Ishikawa (cell line): ENCODE results near the gene PTPRN2.

Source experiments
- CEBPB ChIP-seq: IDR thresholded peaks from 2 replicates; pipeline ENCODE4 v1.6.1; 2012
- CREB1 ChIP-seq: IDR thresholded peaks from 2 replicates; pipeline ENCODE4 v1.6.1; 2012; ENCODE audit warnings: low read depth
- EGR1 ChIP-seq: IDR thresholded peaks from 2 replicates; pipeline ENCODE4 v1.6.1; 2012
- EP300 ChIP-seq: IDR thresholded peaks from 2 replicates; pipeline ENCODE4 v1.6.1; 2012; ENCODE audit warnings: borderline replicate concordance
- FOXM1 ChIP-seq: IDR thresholded peaks from 2 replicates; pipeline ENCODE4 v1.6.1; 2012; ENCODE audit warnings: low read depth, borderline replicate concordance
- MAX ChIP-seq: IDR thresholded peaks from 2 replicates; pipeline ENCODE4 v1.6.1; 2012
- NFIC ChIP-seq: IDR thresholded peaks from 2 replicates; pipeline ENCODE4 v1.6.1; 2012
- RAD21 ChIP-seq: IDR thresholded peaks from 2 replicates; pipeline ENCODE4 v1.6.1; 2012; ENCODE audit warnings: low read depth
- REST ChIP-seq: IDR thresholded peaks from 2 replicates; pipeline ENCODE4 v1.6.1; 2012; ENCODE audit warnings: low read depth, mild to moderate bottlenecking
- TAF1 ChIP-seq: IDR thresholded peaks from 2 replicates; pipeline ENCODE4 v1.6.1; 2012; ENCODE audit warnings: low read depth, mild to moderate bottlenecking
- TCF12 ChIP-seq: IDR thresholded peaks from 2 replicates; pipeline ENCODE4 v1.6.1; 2012; ENCODE audit warnings: low read depth
- TEAD4 ChIP-seq: IDR thresholded peaks from 2 replicates; pipeline ENCODE4 v1.6.1; 2012
- USF1 ChIP-seq: IDR thresholded peaks from 2 replicates; pipeline ENCODE4 v1.6.1; 2012
- YY1 ChIP-seq: IDR thresholded peaks from 2 replicates; pipeline ENCODE4 v1.6.1; 2012; ENCODE audit warnings: low read depth
- ZBTB7A ChIP-seq: IDR thresholded peaks from 2 replicates; pipeline ENCODE4 v1.6.1; 2012; ENCODE audit warnings: low read depth

PTPRN2 gene

GRCh38 chr7:158524749-158525635, 62.6 kb downstream of the PTPRN2 start:
- TF ChIP-seq CREB1: no peak
- no peak for TF ChIP-seq NFIC
- no peak for TF ChIP-seq RAD21
- no peak for TF ChIP-seq YY1
- TF ChIP-seq TCF12: no peak

- 0 out of 2 replicates have a peak, but pooled peaks have one; percentile 15 for TF ChIP-seq YY1
These were observed 63.3 kb downstream of the PTPRN2 start for GRCh38 chr7:158524286-158524685.

GRCh38 chr7:158520825-158521224, 66.8 kb downstream of the PTPRN2 start:
- no peak for TF ChIP-seq FOXM1
- TF ChIP-seq RAD21: no peak
- TF ChIP-seq EP300: no peak
- no peak for TF ChIP-seq NFIC

GRCh38 chr7:158519633-158520174, 67.9 kb downstream of the PTPRN2 start:
- TF ChIP-seq EP300: no peak
- TF ChIP-seq CREB1: no peak
- TF ChIP-seq REST: no peak
- no peak for TF ChIP-seq MAX
- no peak for TF ChIP-seq USF1
- TF ChIP-seq CEBPB: no peak
- no peak for TF ChIP-seq ZBTB7A
- TF ChIP-seq TCF12: no peak
- no peak for TF ChIP-seq NFIC
- TF ChIP-seq RAD21: no peak
- no peak for TF ChIP-seq FOXM1
- TF ChIP-seq TEAD4: no peak
- TF ChIP-seq EGR1: no peak
- no peak for TF ChIP-seq TAF1
- no peak for TF ChIP-seq YY1

- TF ChIP-seq FOXM1 (no peak), REST (no peak), EGR1 (no peak)
These were observed 68.5 kb downstream of the PTPRN2 start for GRCh38 chr7:158518980-158519632.

GRCh38 chr7:158517571-158517970, 70.1 kb downstream of the PTPRN2 start:
- TF ChIP-seq TEAD4 (no peak), EGR1 (no peak), CEBPB (no peak), YY1 (no peak), ZBTB7A (no peak), TCF12 (no peak), TAF1 (no peak), REST (no peak), EP300 (no peak), NFIC (no peak), RAD21 (no peak), USF1 (no peak), MAX (no peak), CREB1 (no peak), FOXM1 (no peak)
